H1 (cell line): ENCODE results near the gene DISC1. TPM values are rescaled to one million over a fixed set of nuclear protein-coding genes. Genes with fewer than 3 reads are reported as not detected.
A peak's percentile ranks its signal among the peaks of the same experiment; 100 is the strongest.

Experiments
- CTCF ChIP-seq, 3 experiments: IDR thresholded peaks; 1 replicate in 2 of 3; 2 replicates in 1 of 3; pipeline versions ENCODE4 v1.5.1 to v1.6.1; 2011; ENCODE audit warnings: low read length in 3 of 3, mild to moderate bottlenecking in 3 of 3, inconsistent platforms in 2 of 3, low read depth in 1 of 3, moderate library complexity in 1 of 3; ENCODE audit not compliant: insufficient read depth in 1 of 3; ENCODE audit errors: control extremely low read depth in 1 of 3
- KDM1A ChIP-seq: fragments of 200-600, 300-600 bp; sonication (generic); IDR thresholded peaks from 2 replicates; pipeline ENCODE4 v1.7.1; 2016; ENCODE audit warnings: mild to moderate bottlenecking, low read length, borderline replicate concordance
- RAD21 ChIP-seq, 2 experiments: IDR thresholded peaks in 1 of 2; conservative IDR thresholded peaks in 1 of 2; 2 replicates each; pipeline ENCODE4 v1.6.1; 2011; ENCODE audit warnings: low read depth in 2 of 2, low read length in 2 of 2, improper control_type of control experiment in 1 of 2, inconsistent platforms in 1 of 2, mild to moderate bottlenecking in 1 of 2, moderate library complexity in 1 of 2
- RXRA ChIP-seq: IDR thresholded peaks from 2 replicates; pipeline ENCODE4 v1.6.1; 2011; ENCODE audit warnings: low read depth, mild to moderate bottlenecking, low read length, moderate library complexity; ENCODE audit not compliant: insufficient read depth
- polyA plus RNA-seq, 7 experiments: library from polyadenylated mRNA; depleted of rRNA in 3 of 7; stranded (reverse) in 5 of 7; unstranded in 2 of 7; fragments of >200 nt in 5 of 7; fragments of 200-250 nt in 2 of 7; gene quantifications; 1 replicate in 5 of 7; 2 replicates in 1 of 7; 4 replicates in 1 of 7; pipeline versions ENCODE4 v1.2.1 to v1.2.3, GENCODE V29; 2011 to 2013; ENCODE audit warnings: missing spikeins in 2 of 7, mixed read lengths in 2 of 7
- total RNA-seq: library from RNA; stranded (reverse); fragmentation: NEBNext Ultra II Directional; extraction: Animal tissue kit (Norgen Biotek cat#: 25700); gene quantifications from 2 replicates; pipeline ENCODE4 v1.2.1, GENCODE V29; 2021
- TF ChIP-seq, protein P1 (sequence below): fragments of 300-600 bp; sonication (generic); IDR thresholded peaks from 2 replicates; pipeline ENCODE4 v1.7.1; 2012; ENCODE audit warnings: low read length, moderate library complexity, mild to moderate bottlenecking, inconsistent platforms; ENCODE audit not compliant: insufficient replicate concordance

Gene DISC1
- total and polyA plus RNA-seq, 2 of the 8 experiments (the other 6 are each of a cell fraction or from before 2014, with no cell fraction given) = 1.1 to 3.5 TPM

GRCh38 chr1:231626951-231627614 lies 493 bp downstream of the DISC1 start (continued):
- TF ChIP-seq, protein P1, sequence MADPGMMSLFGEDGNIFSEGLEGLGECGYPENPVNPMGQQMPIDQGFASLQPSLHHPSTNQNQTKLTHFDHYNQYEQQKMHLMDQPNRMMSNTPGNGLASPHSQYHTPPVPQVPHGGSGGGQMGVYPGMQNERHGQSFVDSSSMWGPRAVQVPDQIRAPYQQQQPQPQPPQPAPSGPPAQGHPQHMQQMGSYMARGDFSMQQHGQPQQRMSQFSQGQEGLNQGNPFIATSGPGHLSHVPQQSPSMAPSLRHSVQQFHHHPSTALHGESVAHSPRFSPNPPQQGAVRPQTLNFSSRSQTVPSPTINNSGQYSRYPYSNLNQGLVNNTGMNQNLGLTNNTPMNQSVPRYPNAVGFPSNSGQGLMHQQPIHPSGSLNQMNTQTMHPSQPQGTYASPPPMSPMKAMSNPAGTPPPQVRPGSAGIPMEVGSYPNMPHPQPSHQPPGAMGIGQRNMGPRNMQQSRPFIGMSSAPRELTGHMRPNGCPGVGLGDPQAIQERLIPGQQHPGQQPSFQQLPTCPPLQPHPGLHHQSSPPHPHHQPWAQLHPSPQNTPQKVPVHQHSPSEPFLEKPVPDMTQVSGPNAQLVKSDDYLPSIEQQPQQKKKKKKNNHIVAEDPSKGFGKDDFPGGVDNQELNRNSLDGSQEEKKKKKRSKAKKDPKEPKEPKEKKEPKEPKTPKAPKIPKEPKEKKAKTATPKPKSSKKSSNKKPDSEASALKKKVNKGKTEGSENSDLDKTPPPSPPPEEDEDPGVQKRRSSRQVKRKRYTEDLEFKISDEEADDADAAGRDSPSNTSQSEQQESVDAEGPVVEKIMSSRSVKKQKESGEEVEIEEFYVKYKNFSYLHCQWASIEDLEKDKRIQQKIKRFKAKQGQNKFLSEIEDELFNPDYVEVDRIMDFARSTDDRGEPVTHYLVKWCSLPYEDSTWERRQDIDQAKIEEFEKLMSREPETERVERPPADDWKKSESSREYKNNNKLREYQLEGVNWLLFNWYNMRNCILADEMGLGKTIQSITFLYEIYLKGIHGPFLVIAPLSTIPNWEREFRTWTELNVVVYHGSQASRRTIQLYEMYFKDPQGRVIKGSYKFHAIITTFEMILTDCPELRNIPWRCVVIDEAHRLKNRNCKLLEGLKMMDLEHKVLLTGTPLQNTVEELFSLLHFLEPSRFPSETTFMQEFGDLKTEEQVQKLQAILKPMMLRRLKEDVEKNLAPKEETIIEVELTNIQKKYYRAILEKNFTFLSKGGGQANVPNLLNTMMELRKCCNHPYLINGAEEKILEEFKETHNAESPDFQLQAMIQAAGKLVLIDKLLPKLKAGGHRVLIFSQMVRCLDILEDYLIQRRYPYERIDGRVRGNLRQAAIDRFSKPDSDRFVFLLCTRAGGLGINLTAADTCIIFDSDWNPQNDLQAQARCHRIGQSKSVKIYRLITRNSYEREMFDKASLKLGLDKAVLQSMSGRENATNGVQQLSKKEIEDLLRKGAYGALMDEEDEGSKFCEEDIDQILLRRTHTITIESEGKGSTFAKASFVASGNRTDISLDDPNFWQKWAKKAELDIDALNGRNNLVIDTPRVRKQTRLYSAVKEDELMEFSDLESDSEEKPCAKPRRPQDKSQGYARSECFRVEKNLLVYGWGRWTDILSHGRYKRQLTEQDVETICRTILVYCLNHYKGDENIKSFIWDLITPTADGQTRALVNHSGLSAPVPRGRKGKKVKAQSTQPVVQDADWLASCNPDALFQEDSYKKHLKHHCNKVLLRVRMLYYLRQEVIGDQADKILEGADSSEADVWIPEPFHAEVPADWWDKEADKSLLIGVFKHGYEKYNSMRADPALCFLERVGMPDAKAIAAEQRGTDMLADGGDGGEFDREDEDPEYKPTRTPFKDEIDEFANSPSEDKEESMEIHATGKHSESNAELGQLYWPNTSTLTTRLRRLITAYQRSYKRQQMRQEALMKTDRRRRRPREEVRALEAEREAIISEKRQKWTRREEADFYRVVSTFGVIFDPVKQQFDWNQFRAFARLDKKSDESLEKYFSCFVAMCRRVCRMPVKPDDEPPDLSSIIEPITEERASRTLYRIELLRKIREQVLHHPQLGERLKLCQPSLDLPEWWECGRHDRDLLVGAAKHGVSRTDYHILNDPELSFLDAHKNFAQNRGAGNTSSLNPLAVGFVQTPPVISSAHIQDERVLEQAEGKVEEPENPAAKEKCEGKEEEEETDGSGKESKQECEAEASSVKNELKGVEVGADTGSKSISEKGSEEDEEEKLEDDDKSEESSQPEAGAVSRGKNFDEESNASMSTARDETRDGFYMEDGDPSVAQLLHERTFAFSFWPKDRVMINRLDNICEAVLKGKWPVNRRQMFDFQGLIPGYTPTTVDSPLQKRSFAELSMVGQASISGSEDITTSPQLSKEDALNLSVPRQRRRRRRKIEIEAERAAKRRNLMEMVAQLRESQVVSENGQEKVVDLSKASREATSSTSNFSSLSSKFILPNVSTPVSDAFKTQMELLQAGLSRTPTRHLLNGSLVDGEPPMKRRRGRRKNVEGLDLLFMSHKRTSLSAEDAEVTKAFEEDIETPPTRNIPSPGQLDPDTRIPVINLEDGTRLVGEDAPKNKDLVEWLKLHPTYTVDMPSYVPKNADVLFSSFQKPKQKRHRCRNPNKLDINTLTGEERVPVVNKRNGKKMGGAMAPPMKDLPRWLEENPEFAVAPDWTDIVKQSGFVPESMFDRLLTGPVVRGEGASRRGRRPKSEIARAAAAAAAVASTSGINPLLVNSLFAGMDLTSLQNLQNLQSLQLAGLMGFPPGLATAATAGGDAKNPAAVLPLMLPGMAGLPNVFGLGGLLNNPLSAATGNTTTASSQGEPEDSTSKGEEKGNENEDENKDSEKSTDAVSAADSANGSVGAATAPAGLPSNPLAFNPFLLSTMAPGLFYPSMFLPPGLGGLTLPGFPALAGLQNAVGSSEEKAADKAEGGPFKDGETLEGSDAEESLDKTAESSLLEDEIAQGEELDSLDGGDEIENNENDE = no peak
- no peak for TF ChIP-seq RAD21 (IDR thresholded peaks at IDR 0.05 in 1 of 2, conservative IDR thresholded peaks at IDR 0.05 in 1 of 2; ENCODE audit: low read depth in 2 of 2, low read length in 2 of 2)
- TF ChIP-seq RXRA = no peak
- TF ChIP-seq KDM1A = no peak
- TF ChIP-seq CTCF (IDR thresholded peaks at IDR 0.05; ENCODE audit: control extremely low read depth in 1 of 3, insufficient read depth in 1 of 3, low read depth in 1 of 3, low read length in 3 of 3) = 0 out of 4 replicates have a peak, but pooled peaks of 1 of the 3 experiments have one; percentile 10
